Esophagus squamous epithelium (tissue), 5 donors: ENCODE results near the gene FAM151B. TPM values are rescaled to one million over a fixed set of nuclear protein-coding genes. Genes with fewer than 3 reads are reported as not detected.

Experiments used
- DNase-seq: peaks from one replicate; lab custom pipeline; 2025; lab: John Stamatoyannopoulos, UW
- H3K27ac ChIP-seq, 4 donors: fragments of 200-600 bp; sonication (generic); one replicate each; pipeline ENCODE4 v1.5.1; 2016 to 2019; ENCODE audit warnings: mild to moderate bottlenecking in 1 of 4
- H3K27me3 ChIP-seq, 4 donors: fragments of 200-600 bp; sonication (generic); 1 replicate in 3 of 4; 2 replicates in 1 of 4; pipeline versions ENCODE4 v1.5.1 to v1.6.0; 2017 to 2021; ENCODE audit warnings: antibody characterized with exemption in 1 of 4
- H3K36me3 ChIP-seq, 3 donors: fragments of 200-600 bp; sonication (generic); one replicate each; pipeline ENCODE4 v1.5.1; 2016 to 2019
- H3K4me1 ChIP-seq, 3 donors: fragments of 200-600 bp; sonication (generic); one replicate each; pipeline ENCODE4 v1.5.1; 2017 to 2019
- H3K4me3 ChIP-seq, 4 donors: fragments of 200-600 bp; sonication (generic); 1 replicate in 3 of 4; 2 replicates in 1 of 4; pipeline ENCODE4 v1.5.1; 2016 to 2019; ENCODE audit warnings: mild to moderate bottlenecking in 2 of 4, moderate library complexity in 1 of 4
- H3K9me3 ChIP-seq, 3 donors: fragments of 200-600 bp; sonication (generic); one replicate each; pipeline ENCODE4 v1.5.1; 2016 to 2019
- POLR2A ChIP-seq, 4 donors: fragments of 450-650 bp; IDR thresholded peaks; one replicate each; pipeline ENCODE4 v1.6.1; 2017; ENCODE audit warnings: antibody characterized with exemption in 4 of 4, mild to moderate bottlenecking in 4 of 4, moderate library complexity in 3 of 4
- WGBS, 2 donors: methylation state at CpG; one replicate each; pipeline ENCODE4 v1.1.5; 2018; 5-methylcytosine and 5-hydroxymethylcytosine counted together
- intact Hi-C: fragments of 100-400 bp; cut with DNase I; formaldehyde crosslinking; loops from one replicate; pipeline ENCODE4 v1.15.0; 2022
- total RNA-seq, 4 donors: library from RNA; depleted of rRNA; stranded (reverse); fragments of >200 nt; gene quantifications; one replicate each; pipeline ENCODE4 v1.1.0, GENCODE V29; 2016
- TF ChIP-seq, protein P1 (sequence below), 6 experiments: fragments of 450-650 bp in 4 of 6; fragments of 200-600 bp in 2 of 6; sonication (generic) in 2 of 6; IDR thresholded peaks; one replicate each; pipeline ENCODE4 v1.5.1; 2016 to 2019; ENCODE audit warnings: antibody characterized with exemption in 6 of 6, mild to moderate bottlenecking in 4 of 6, moderate library complexity in 4 of 6
- donor health status: DM: yes; HTN: yes; CAD: no.

FAM151B gene
- total RNA-seq, 4 donors from 2014 or later: 0.38 to 3.6 (median 0.84) TPM

DNA sequence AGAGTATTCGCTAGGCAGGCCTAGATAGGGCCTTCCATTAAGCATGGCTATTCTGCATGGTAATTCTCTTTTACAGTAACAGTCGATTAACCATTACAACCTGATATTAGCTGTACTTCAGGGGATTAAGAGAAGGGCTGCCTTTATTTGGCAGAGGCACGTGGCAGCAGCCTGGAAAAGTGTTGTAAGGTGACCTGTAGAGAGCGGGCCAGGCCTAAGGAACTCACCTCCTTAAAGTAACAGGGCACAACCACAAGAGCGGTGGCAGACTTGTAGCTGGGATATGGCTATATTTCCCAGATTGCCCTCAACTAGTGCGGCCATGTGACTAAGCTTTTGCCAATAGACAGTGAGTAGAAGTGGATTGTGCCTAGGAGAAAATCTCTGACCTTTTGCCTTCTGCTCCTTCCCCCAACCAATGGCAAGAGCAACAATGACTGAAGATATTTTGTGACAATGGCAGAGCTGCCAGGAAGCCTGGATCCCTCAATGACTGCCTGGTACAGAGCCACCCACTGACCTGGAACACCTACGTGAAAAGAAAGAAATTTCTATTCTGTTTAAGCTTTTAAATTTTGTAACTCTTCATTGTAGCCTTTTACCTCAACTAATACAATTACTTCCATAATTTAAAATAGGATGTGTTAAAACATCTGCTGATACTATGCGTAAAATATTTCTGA lies 101.1 kb downstream of the FAM151B start:
- Histone ChIP-seq H3K4me3 (no peak overlapping the region), H3K4me1 (no peaks in the 10 kb centered on the region), H3K36me3 (no peaks in the 10 kb centered on the region), H3K9me3 (no peaks in the 10 kb centered on the region), H3K27me3 (no peaks in the 10 kb centered on the region), H3K27ac (no peak overlapping the region)
- DNase-seq: no peak
- no peak for TF ChIP-seq POLR2A (IDR thresholded peaks at IDR 0.05)
- TF ChIP-seq, protein P1, sequence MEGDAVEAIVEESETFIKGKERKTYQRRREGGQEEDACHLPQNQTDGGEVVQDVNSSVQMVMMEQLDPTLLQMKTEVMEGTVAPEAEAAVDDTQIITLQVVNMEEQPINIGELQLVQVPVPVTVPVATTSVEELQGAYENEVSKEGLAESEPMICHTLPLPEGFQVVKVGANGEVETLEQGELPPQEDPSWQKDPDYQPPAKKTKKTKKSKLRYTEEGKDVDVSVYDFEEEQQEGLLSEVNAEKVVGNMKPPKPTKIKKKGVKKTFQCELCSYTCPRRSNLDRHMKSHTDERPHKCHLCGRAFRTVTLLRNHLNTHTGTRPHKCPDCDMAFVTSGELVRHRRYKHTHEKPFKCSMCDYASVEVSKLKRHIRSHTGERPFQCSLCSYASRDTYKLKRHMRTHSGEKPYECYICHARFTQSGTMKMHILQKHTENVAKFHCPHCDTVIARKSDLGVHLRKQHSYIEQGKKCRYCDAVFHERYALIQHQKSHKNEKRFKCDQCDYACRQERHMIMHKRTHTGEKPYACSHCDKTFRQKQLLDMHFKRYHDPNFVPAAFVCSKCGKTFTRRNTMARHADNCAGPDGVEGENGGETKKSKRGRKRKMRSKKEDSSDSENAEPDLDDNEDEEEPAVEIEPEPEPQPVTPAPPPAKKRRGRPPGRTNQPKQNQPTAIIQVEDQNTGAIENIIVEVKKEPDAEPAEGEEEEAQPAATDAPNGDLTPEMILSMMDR (IDR thresholded peaks at IDR 0.05): no peak
- 83 to 85% methylated on average over 8 of the region's 8 CpGs for WGBS, 2 donors
- intact Hi-C loops: no loop called here

DNA sequence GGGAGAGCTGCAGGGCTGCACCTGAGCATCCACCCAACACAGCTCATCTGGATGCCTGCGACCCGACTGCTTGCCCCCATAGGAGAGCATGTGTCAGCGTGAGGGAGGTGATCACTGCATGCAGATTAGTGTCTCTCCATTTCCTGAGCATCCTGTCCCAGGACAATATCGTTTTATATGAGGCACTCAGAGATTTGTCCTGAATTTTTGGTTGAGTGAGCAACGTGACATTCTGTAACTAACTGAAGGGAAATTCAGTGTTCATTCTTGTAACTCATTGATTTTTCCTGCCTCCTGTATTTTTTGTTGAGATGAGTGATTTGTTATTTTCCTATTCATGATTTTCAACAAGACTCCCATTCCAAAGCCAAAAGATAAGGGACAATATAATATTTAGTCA lies 102.9 kb downstream of the FAM151B start:
- H3K4me1 ChIP-seq: no peaks in the 10 kb centered on the region
- H3K27me3 ChIP-seq: no peaks in the 10 kb centered on the region
- H3K27ac ChIP-seq: no peak overlapping the region
- H3K4me3 ChIP-seq: no peak overlapping the region
- TF ChIP-seq POLR2A (IDR thresholded peaks at IDR 0.05): no peak
- TF ChIP-seq, protein P1 (IDR thresholded peaks at IDR 0.05): no peak
- intact Hi-C loops: no loop called here
- H3K9me3 ChIP-seq: no peaks in the 10 kb centered on the region
- 76 to 81% methylated on average over 2 to 5 of the region's 5 CpGs for WGBS, 2 donors
- H3K36me3 ChIP-seq: no peaks in the 10 kb centered on the region
- DNase-seq: no peak

DNA sequence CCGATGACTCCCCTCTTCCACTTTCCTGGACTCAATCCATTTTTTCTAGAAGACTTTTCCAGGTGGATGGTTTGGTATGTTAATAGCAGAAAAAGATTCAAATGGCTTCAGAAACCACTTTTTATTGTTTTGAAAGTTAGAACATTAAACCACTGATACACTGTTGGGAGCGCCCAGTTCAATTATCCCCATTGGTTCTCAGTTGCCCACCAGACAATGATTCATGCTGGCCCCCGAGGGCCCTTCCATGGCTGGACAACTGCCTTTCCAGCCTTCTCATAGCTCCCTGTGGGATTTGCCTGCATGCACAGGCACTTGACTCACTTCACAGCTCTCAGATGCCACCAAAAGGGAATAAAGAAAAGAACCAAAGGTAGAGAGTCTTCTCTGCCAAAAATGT lies 103.5 kb downstream of the FAM151B start:
- H3K9me3 ChIP-seq: no peaks in the 10 kb centered on the region
- H3K4me3 ChIP-seq: no peak overlapping the region
- H3K4me1 ChIP-seq: no peaks in the 10 kb centered on the region
- no peaks in the 10 kb centered on the region for H3K36me3 ChIP-seq
- TF ChIP-seq, protein P1 (IDR thresholded peaks at IDR 0.05): no peak
- TF ChIP-seq POLR2A (IDR thresholded peaks at IDR 0.05): no peak
- intact Hi-C loops: no loop called here
- no peak for DNase-seq
- H3K27ac ChIP-seq: no peak overlapping the region
- WGBS, 2 donors: 62 to 64% methylated on average over 3 of the region's 3 CpGs
- H3K27me3 ChIP-seq: no peaks in the 10 kb centered on the region

DNA sequence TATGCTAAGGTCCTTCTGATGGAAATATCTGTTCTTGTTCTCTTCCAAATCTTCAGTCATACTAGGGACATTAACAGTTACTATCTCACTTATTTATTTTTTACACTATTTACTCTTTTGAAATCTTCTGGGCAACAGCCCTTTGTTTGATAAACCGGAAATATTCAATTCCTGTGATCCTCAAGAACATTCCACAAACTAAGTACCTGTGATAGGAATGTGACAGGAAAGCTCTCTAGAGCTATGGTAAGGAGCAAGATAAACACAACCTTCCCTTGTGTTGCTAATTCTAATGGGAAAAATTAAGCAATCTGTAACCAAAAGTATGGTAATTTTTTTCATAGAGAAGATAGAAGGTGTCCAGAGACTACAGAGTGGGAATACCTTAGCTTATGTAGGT lies 104.2 kb downstream of the FAM151B start:
- H3K4me3 ChIP-seq: no peak overlapping the region
- 47 to 77% methylated on average over 1 of the region's 1 CpG for WGBS, 2 donors
- no peaks in the 10 kb centered on the region for H3K36me3 ChIP-seq
- no peaks in the 10 kb centered on the region for H3K9me3 ChIP-seq
- intact Hi-C loops: no loop called here
- no peaks in the 10 kb centered on the region for H3K27me3 ChIP-seq
- H3K27ac ChIP-seq: no peak overlapping the region
- no peaks in the 10 kb centered on the region for H3K4me1 ChIP-seq
- TF ChIP-seq, protein P1 (IDR thresholded peaks at IDR 0.05): no peak
- TF ChIP-seq POLR2A (IDR thresholded peaks at IDR 0.05): no peak
- DNase-seq: no peak

Other genes with a start within 250 kb of the FAM151B start
- 10 to 100 TPM; 33.9 to 65.3 (median 44.6) TPM for gene SERINC5, start 232.1 kb upstream of the FAM151B start, total RNA-seq
- not detected for gene SPZ1, start 168.1 kb upstream of the FAM151B start, total RNA-seq
- gene ZFYVE16, start 80.0 kb upstream of the FAM151B start, total RNA-seq: 10 to 100 TPM; 12.5 to 27.5 (median 18.2) TPM
- not detected for gene ANKRD34B, start 82.2 kb downstream of the FAM151B start, total RNA-seq
- gene MSH3, start 166.6 kb downstream of the FAM151B start, total RNA-seq: 10 to 100 TPM in 3 of 4 donors, 1 to 10 TPM in 1; 6.6 to 12.5 (median 11.6) TPM
- gene DHFR, start 166.9 kb downstream of the FAM151B start, total RNA-seq: 10 to 100 TPM in 2 of 4 donors, 1 to 10 TPM in 2; 6.2 to 22.7 (median 13.4) TPM